ENCODE results near the gene CHTF18.
A peak's percentile ranks its signal among the peaks of the same experiment; 100 is the strongest.
"Not testable (repeated sequence)": the region's sequence is repeated elsewhere in the genome, so short reads cannot be mapped to it uniquely, and the experiment has no call there.

Gene CHTF18

GRCh38 chr16:813916-814412 is 25.5 kb downstream of the CHTF18 start:
- DNase-seq = no peak

- no peak for DNase-seq
Observed at GRCh38 chr16:814974-815373, 26.6 kb downstream of the CHTF18 start.

GRCh38 chr16:815861-816260 is 27.4 kb downstream of the CHTF18 start:
- no peak for DNase-seq

- no peak for DNase-seq
Observed at GRCh38 chr16:817001-817906, 28.8 kb downstream of the CHTF18 start.

GRCh38 chr16:818132-818531 is 29.7 kb downstream of the CHTF18 start:
- no peak for DNase-seq

- no peak for DNase-seq
Observed at GRCh38 chr16:818592-818991, 30.2 kb downstream of the CHTF18 start.

- no peak for DNase-seq
Observed at GRCh38 chr16:819336-820043, 31.1 kb downstream of the CHTF18 start.

GRCh38 chr16:820044-820408 is 31.6 kb downstream of the CHTF18 start:
- not testable (repeated sequence) for DNase-seq

GRCh38 chr16:820748-821147 is 32.3 kb downstream of the CHTF18 start:
- no peak for DNase-seq

- DNase-seq = no peak
Observed at GRCh38 chr16:821751-822150, 33.3 kb downstream of the CHTF18 start.

GRCh38 chr16:822174-822908 is 33.9 kb downstream of the CHTF18 start:
- DNase-seq = no peak

GRCh38 chr16:822909-823297 is 34.5 kb downstream of the CHTF18 start:
- DNase-seq = no peak

GRCh38 chr16:824194-824593 is 35.8 kb downstream of the CHTF18 start:
- DNase-seq = no peak

GRCh38 chr16:824601-825000 is 36.2 kb downstream of the CHTF18 start:
- no peak for DNase-seq

- DNase-seq = peak; percentile 72
Observed at GRCh38 chr16:825341-826061, 37.1 kb downstream of the CHTF18 start.

- DNase-seq = no peak
Observed at GRCh38 chr16:827513-827912, 39.1 kb downstream of the CHTF18 start.

GRCh38 chr16:828891-829290 is 40.5 kb downstream of the CHTF18 start:
- no peak for DNase-seq

GRCh38 chr16:830107-830870 is 41.9 kb downstream of the CHTF18 start:
- no peak for DNase-seq

GRCh38 chr16:830871-831570 is 42.6 kb downstream of the CHTF18 start:
- no peak for DNase-seq

- no peak for DNase-seq
Observed at GRCh38 chr16:831571-832413, 43.4 kb downstream of the CHTF18 start.
